Measurements from ENCODE around the gene ELOA. TPM values are rescaled to one million over a fixed set of nuclear protein-coding genes. Genes with fewer than 3 reads are reported as not detected.

Gene ELOA
- total and polyA plus RNA-seq, 2 of the 13 experiments (the other 11 are each of a cell fraction or from before 2014, with no cell fraction given): 14.2 to 28.5 TPM

- TF ChIP-seq, protein P1, sequence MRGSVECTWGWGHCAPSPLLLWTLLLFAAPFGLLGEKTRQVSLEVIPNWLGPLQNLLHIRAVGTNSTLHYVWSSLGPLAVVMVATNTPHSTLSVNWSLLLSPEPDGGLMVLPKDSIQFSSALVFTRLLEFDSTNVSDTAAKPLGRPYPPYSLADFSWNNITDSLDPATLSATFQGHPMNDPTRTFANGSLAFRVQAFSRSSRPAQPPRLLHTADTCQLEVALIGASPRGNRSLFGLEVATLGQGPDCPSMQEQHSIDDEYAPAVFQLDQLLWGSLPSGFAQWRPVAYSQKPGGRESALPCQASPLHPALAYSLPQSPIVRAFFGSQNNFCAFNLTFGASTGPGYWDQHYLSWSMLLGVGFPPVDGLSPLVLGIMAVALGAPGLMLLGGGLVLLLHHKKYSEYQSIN (CRISPR knock-in tag; IDR thresholded peaks at IDR 0.05; ENCODE audit: borderline replicate concordance): no peak
- TF ChIP-seq, protein P2, sequence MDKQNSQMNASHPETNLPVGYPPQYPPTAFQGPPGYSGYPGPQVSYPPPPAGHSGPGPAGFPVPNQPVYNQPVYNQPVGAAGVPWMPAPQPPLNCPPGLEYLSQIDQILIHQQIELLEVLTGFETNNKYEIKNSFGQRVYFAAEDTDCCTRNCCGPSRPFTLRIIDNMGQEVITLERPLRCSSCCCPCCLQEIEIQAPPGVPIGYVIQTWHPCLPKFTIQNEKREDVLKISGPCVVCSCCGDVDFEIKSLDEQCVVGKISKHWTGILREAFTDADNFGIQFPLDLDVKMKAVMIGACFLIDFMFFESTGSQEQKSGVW (CRISPR knock-in tag; IDR thresholded peaks at IDR 0.05; ENCODE audit: borderline replicate concordance): no peak
- no peak for TF ChIP-seq SMAD9 (CRISPR knock-in tag; IDR thresholded peaks at IDR 0.05)
- TF ChIP-seq HOXA5 (CRISPR knock-in tag; IDR thresholded peaks at IDR 0.05): peak; percentile 89; the same call in 1 of the 2 replicates
- no peak for TF ChIP-seq ZFYVE20 (CRISPR knock-in tag; IDR thresholded peaks at IDR 0.05; ENCODE audit: borderline replicate concordance, low read depth)
- no peak for TF ChIP-seq ATF2 (CRISPR knock-in tag; IDR thresholded peaks at IDR 0.05)
- TF ChIP-seq ATF3 (CRISPR knock-in tag; IDR thresholded peaks at IDR 0.05): no peak
- no peak for TF ChIP-seq ZNF777 (CRISPR knock-in tag; IDR thresholded peaks at IDR 0.05)
- no peak for TF ChIP-seq TBP (CRISPR knock-in tag; IDR thresholded peaks at IDR 0.05)
- TF ChIP-seq FOXK2 (IDR thresholded peaks at IDR 0.05): peak; percentile 26; the same call in 1 of the 2 replicates
- 0 out of 2 replicates have a peak, but pooled peaks have one; percentile 44 for TF ChIP-seq SNAPC2 (CRISPR knock-in tag; IDR thresholded peaks at IDR 0.05)
- no peak for TF ChIP-seq ATAD3A (CRISPR knock-in tag; IDR thresholded peaks at IDR 0.05)
- no peak for TF ChIP-seq POGZ (CRISPR knock-in tag; IDR thresholded peaks at IDR 0.05)
- TF ChIP-seq ASH2L (IDR thresholded peaks at IDR 0.05; ENCODE audit: insufficient read length, low read depth, low read length): no peak
- no peak for TF ChIP-seq HMG20B (CRISPR knock-in tag; conservative IDR thresholded peaks at IDR 0.05)
- TF ChIP-seq KAT8 (CRISPR knock-in tag; IDR thresholded peaks at IDR 0.05): peak; percentile 61; the same call in 1 of the 2 replicates
- no peak for TF ChIP-seq MED8 (CRISPR knock-in tag; IDR thresholded peaks at IDR 0.05; ENCODE audit: insufficient replicate concordance)
- no peak for TF ChIP-seq ZNF430 (CRISPR knock-in tag; IDR thresholded peaks at IDR 0.05)
- TF ChIP-seq SKIL (CRISPR knock-in tag; IDR thresholded peaks at IDR 0.05; ENCODE audit: borderline replicate concordance): no peak
- TF ChIP-seq HNF4A (CRISPR knock-in tag; IDR thresholded peaks at IDR 0.05): peak; percentile 18; the same call in 1 of the 2 replicates
- TF ChIP-seq ZNF614 (CRISPR knock-in tag; IDR thresholded peaks at IDR 0.05; ENCODE audit: borderline replicate concordance): no peak
- no peak for TF ChIP-seq ZSCAN20 (CRISPR knock-in tag; IDR thresholded peaks at IDR 0.05; ENCODE audit: borderline replicate concordance)
- peak; percentile 89 for TF ChIP-seq FOXP4 (CRISPR knock-in tag; IDR thresholded peaks at IDR 0.05)
- peak; percentile 81 for TF ChIP-seq MAX (IDR thresholded peaks at IDR 0.05)
Observed at GRCh38 chr1:23727362-23727811, 15.9 kb upstream of the ELOA start (continued).
